Endothelial cell of hepatic sinusoid (primary cell): ENCODE data around the gene ESPN.

Source experiments
- in situ Hi-C: cut with HindIII; loops from 2 replicates; pipeline ENCODE4 v1.10.0; 2017; ENCODE audit warnings: low sequenced_read_pairs

The ESPN gene

GRCh38 chr1:6508816-6509189, 84.2 kb downstream of the ESPN start:
- in situ Hi-C loops: no loop called here

- in situ Hi-C loops: no loop called here
Measured at GRCh38 chr1:6509220-6509918, 84.8 kb downstream of the ESPN start.

GRCh38 chr1:6509919-6510291, 85.3 kb downstream of the ESPN start:
- in situ Hi-C loops: no loop called here

DNA sequence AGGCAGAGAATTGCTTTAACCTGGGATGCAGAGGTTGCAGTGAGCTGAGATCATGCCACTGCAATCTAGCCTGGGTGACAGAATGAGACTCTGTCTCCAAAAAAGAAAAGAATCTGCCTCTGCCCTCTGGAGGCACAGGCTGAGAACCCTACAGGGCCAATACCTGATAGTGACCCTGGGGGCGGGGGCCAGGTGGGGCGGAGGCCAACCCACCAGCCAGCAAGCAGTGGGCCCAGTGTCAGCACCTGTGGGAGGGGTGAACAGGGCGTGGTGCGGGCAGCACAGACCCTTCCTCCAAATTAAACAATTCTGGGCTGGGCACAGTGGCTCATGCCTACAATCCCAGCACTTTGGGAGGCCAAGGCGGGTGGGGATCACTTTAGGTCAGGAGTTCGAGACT, 85.9 kb downstream of the ESPN start:
- in situ Hi-C loops: no loop called here
